ENCODE measurements around the gene MTA2.
A peak's percentile ranks its signal among the peaks of the same experiment; 100 is the strongest.
"Not testable (repeated sequence)": the region's sequence is repeated elsewhere in the genome, so short reads cannot be mapped to it uniquely, and the experiment has no call there.

Gene MTA2

DNA sequence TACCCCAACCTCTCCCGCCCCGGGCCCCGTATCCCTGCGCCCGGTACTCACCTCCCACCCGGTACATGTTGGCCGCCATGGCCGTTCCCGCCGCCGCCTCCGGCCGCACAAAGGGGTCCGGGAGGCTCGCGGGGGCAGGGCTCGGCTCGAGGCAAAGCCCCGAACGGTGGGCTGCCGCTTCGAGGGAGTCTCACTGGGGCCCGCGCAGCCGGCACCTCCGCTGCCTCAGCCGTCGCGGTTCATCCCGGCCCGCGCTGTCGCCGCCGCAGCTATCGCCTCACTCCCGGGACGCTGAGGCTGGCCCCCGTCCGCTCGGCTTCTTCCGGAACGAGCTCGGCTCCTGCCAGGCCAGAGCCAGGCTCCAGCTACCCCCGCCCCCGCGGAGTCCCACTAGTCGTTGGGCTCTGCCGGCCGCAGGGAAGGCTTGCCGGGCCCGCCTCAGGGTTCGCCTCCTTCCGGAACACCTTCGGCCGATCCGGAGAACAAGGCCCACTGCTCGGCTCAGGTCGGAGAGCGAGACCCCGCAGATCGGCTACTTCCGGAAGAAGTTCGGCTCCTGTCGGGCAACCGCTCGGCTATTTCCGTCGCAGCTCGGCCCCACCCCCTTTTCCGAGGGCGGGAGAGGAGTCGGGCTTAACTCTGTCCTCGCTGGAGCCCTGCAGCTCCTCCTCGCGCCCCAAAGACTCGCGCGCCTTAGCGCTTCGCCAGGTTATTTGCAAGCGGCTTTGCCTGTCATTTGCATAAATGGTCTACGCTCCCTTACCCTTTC, at the start of gene MTA2:
TSS of gene MTA2 (minus strand) at position 494 of the 769 bp plus-strand sequence. CDS start at position 79, 415 bp downstream.
- no peak for FAIRE-seq
- DNase-seq (ENCODE audit: insufficient read length, low spot score), result peak; percentile 88
- peak; percentile 50 for TF ChIP-seq POLR2A (IDR thresholded peaks at IDR 0.05; ENCODE audit: low read depth, low read length)

DNA sequence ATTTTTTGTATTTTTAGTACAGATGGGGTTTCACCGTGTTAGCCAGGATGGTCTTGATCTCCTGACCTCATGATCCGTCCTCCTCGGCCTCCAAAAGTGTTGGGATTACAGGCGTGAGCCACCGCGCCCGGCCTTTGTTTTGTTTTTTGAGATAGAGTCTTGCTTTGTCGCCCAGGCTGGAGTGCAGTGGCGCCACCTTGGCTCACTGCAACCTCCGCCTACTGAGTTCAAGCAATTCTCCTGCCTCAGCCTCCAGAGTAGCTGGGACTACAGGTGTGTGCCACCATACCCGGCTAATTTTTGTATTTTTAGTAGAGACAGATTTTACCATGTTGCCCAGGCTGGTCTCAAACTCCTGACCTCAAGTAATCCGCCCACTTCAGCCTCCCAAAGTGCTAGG, 48.6 kb upstream of the MTA2 start:
- FAIRE-seq; DNase-seq (ENCODE audit: insufficient read length, low spot score): not testable (repeated sequence)

DNA sequence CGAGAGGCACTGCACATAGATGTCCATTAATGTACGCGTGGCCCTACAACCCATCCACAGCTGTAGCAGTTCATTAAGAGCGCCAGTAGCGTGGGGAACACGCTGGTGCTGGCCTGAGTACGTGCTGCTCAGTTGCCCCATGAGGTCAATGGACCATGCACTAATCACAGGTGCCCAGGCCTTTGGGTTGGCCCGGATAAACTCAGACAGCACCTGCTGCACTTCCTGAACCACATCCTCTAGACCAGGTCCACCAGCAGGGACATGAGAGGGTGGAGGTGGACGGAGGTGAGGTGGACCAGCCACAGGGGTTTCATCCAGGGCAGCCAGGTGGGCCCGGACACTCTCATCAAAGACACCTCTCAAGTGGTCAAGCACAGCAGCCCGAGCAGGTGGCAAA, 47.8 kb upstream of the MTA2 start:
- no peak for TF ChIP-seq POLR2A (IDR thresholded peaks at IDR 0.05; ENCODE audit: low read depth, low read length)
- no peak for DNase-seq (ENCODE audit: insufficient read length, low spot score)
- FAIRE-seq, result no peak

DNA sequence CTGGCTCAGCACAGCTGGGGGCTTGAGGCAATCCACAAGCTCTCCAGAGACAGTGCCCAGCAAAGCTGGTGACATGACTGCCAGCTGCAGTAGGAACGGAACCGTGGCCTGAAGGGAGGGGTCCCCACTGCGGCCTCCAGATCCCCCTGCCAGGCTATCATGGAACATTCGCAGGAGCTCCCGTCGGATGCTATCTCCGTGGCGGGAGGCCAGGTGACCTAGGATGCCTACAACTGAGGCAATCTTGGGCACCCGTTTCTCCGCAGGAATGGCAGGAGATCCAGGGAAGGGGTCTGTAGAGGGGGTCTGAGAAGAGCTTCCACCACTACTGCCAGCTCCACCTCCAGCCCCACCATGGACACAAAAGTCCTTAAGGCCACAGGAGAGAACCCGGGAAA, 47.3 kb upstream of the MTA2 start:
- DNase-seq (ENCODE audit: insufficient read length, low spot score), result no peak
- TF ChIP-seq POLR2A (IDR thresholded peaks at IDR 0.05; ENCODE audit: low read depth, low read length), result no peak
- no peak for FAIRE-seq

DNA sequence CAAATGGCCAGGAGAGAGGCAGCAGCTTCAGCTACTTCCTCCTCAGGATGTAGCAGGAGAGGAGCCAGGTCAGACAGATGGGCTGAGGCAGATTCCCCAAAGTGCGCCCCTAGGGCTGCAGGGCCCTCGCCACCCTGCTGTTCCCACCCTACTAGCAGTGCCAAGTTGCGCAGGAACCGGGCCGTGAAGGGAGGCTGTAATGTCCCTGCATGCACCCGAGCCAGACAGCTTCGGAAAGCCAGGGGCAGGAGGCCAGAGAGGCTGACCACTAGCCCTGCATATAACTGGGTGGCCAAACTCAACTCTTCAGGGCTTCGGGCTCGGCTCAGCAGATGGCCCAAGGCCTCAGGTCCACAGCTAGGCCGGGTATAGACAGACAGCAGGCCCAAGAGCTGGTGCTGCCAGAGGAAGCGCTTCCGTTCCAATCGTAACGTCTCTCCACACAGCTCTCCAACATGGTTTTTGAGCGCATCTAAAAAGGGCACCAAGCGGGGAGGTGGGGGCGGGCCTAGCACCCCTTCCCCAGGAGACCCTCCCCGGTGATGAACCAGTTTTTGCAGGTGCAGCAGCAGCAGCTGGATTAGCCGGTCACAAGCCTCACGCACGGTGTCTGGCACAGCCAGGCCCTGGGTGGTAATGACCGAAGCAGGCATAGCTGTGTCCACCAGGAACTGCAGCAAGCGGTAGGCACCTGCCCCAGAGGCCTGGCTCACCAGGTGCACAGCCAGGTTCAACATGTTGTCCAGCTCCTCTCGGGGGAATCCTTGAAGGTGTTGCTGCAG, 46.7 kb upstream of the MTA2 start:
- no peak for TF ChIP-seq POLR2A (IDR thresholded peaks at IDR 0.05; ENCODE audit: low read depth, low read length)
- no peak for FAIRE-seq
- no peak for DNase-seq (ENCODE audit: insufficient read length, low spot score)

DNA sequence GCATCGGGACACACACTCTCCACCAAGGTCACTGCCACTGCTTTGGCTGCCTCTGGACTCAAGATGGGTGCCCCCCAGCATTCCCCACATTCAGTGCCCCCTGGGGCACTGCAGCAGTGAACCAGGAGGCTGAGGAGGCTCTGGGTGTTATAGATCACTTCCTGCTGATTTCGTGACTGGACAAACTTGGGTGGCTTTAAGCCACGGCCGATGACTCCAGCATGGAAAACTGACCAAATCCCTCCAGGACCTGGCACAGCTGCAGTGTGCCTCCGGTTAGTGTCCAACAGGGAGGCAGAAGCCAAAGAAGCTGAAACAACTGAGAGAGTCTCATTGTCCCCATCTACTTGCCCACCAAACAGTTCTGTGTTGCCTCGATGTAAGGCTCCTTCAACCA, 45.9 kb upstream of the MTA2 start:
- TF ChIP-seq POLR2A (IDR thresholded peaks at IDR 0.05; ENCODE audit: low read depth, low read length), result no peak
- FAIRE-seq (no peak), DNase-seq (ENCODE audit: insufficient read length, low spot score) (no peak)

DNA sequence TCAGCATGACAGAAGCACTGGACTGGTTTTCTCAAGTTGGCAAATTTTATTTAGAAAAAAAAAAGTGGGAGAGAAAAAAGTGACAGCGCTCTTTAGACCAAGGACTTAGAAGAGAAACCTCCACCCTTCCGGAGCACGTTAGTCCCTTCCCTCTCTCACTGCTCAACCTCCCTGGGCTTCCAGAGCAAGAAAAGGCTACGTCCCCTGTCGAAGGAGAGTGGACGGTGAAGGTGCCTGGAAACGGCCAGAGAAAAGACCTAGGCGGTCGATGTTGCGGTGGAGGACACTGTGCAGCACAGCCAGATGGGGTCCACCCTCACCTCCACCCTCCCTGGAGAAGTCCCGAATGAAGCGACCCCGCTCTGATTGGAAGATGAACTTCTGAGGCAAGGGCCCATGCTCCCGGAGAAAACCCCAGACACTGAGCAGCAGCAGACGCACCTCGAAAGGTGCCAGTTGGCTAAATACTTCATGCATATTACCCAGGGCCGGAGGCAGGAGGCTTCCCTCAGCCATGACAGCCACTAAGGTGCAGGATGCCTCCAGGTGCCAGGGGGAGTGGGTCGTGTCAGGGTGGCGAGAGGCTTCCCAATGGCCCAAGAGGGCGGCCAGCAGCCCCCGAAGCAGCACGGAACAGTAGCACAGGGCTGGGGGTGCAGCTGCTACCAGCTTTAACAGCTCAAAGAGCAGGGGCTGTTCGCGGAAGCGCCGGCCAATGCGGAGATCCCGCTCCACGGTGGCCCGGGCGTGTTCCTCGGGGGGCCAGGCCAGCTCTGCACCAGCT, 45.4 kb upstream of the MTA2 start:
- TF ChIP-seq POLR2A (IDR thresholded peaks at IDR 0.05; ENCODE audit: low read depth, low read length), result no peak
- FAIRE-seq (no peak), DNase-seq (ENCODE audit: insufficient read length, low spot score) (no peak)

DNA sequence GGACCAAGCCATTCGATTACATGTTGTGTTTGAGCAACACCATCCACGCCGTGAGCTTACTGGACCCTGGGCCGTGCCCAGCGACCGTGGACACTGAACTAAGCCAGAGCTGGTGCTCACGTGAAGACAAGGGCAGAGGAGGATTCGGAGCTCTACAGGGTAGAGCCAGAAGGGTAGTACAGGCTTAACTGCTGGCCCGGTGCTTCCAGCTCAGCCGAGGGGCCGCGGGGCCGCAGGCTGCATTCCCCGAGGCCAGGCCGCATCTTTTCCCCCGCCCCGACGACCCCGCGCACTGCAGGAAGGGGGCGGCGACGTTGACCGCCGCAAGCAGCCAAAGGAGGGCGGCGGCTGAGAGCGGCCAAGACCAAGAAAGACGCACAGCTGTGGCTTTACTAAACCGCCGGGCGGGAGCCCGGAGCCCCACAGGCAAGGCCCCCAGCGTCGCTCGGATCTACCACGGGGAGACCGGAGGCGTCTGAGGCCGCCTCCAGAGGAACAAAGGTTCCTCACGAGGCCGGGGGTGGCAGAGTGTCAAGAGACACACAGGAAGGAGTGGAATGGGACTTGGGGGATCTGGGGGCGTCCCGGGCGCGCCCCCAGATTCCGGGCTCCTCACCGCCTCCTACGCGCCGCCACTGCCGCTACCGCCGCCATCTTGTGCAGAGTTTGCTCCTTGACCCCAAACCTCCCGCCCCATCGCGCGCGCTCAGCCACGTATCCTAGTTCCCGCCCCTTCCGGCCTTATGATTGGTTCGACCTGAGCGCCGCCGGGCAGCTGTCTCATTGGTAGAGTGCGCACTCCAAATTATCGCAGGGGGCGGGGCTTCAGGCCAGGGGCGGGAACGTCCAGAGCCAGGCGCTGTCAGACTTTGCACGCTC, 44.5 kb upstream of the MTA2 start, which contains the start of gene GANAB:
TSS of gene GANAB (minus strand) at position 668 of the 879 bp plus-strand sequence. CDS start at position 654, 14 bp downstream.
- no peak for FAIRE-seq
- peak; percentile 90 for TF ChIP-seq POLR2A (IDR thresholded peaks at IDR 0.05; ENCODE audit: low read depth, low read length)

DNA sequence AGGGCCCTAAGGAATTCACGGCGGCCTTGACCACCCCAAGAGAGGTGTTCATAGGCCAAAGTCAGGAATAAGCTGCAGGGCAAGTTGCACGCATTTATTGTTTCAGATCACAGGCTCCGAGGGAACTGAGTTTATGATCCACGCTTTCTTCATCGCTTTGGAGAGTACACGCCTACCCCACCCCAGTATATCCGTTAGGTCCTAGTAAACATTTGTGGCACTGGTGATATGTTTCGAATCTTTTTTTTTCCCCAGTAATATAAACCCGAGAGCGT, 43.9 kb upstream of the MTA2 start:
- no peak for TF ChIP-seq POLR2A (IDR thresholded peaks at IDR 0.05; ENCODE audit: low read depth, low read length)
- DNase-seq (ENCODE audit: insufficient read length, low spot score) (no peak), FAIRE-seq (no peak)

More for the DNA sequence above, 44.5 kb upstream of the MTA2 start, which contains the start of gene GANAB:
- DNase-seq (ENCODE audit: insufficient read length, low spot score), result peak; percentile 96

DNA sequence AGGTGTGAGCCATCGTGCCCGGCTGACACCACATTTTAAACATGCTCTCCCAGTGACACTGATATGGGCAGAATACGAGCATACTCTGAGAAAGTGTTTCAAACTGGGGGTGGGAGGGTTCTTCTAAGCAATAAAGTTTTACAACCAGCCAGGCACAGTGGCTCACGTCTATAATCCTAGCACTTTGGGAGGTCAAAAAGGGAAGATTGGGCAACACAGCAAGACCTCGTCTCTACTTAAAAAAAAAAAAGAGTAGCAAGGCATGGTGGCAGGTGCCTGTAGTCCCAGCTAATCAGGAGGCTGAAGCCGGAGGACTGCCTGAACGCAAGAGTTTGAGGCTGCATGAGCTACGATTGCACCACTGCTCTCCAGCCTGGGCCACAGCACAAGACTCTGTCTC, 42.6 kb upstream of the MTA2 start:
- TF ChIP-seq POLR2A (IDR thresholded peaks at IDR 0.05; ENCODE audit: low read depth, low read length), result no peak
- no peak for DNase-seq (ENCODE audit: insufficient read length, low spot score)
- FAIRE-seq, result no peak

DNA sequence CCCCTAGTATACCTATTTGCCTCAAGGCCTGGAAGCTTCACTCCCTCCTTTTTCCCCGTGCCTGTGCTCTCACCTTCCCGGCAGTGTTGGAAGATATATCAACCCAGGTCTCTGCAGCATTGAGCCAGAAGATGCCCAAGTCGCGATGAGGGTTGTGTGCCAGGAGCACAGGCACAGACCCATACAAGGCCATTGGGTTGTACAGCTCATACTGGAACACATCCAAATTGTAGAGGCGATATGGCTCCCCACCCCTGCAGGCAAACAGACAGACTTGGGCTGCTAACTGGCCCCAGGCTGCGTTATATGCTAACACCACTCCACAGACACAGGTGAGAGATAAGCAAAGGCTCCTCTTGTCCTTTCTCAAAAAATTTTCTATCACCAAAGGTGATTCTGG, 30.8 kb upstream of the MTA2 start:
- DNase-seq (ENCODE audit: insufficient read length, low spot score), result no peak
- no peak for FAIRE-seq
- TF ChIP-seq POLR2A (IDR thresholded peaks at IDR 0.05; ENCODE audit: low read depth, low read length), result no peak

DNA sequence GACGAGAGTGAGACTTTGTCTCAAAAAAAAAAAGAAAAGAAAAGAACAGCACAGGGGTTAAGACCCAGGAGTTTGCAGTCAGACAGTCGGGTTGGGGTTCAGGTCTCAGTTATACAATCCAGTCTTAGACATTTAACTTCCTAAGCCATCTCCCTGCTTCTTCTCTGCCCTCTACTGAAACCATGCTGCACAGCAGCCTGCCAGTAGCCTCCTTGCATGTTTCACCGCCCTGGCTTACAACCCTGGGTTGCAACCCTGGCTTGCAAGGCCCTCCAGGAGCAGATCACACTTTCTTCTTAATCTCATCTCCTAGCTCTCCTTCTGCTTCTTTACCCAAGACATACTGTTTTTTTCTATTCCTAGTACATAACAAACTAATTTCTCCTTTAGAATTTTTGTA, 26.0 kb upstream of the MTA2 start:
- FAIRE-seq, result no peak
- no peak for DNase-seq (ENCODE audit: insufficient read length, low spot score)
- no peak for TF ChIP-seq POLR2A (IDR thresholded peaks at IDR 0.05; ENCODE audit: low read depth, low read length)

DNA sequence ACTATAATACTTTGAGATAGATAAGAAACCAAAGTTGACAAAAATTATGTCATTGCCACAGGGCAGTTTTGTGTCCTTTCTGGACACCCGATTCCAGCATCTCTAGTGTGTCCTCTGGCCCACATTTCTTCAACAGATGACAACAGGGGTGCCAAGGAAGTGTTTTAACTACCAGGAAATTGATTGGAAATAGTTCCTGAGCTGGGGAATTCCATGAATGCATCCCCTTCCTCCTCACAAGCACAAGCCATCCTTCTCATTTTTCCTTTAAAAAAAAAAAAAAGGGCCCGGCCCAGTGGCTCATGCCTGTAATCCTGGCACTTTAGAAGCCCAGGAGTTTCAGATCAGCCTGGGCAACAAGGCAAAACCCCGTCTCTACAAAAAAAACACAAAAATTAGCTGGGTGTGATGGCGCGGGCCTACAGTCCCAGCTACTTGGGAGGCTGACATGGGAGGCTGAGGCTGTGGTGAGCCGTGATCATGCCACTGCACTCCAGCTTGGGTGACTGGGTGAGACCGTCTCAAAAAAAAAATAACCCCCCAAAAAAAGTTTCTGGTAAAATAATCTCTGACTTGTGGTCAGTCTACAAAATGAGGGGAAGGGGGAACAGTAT, 20.9 kb upstream of the MTA2 start:
- TF ChIP-seq POLR2A (IDR thresholded peaks at IDR 0.05; ENCODE audit: low read depth, low read length), result no peak
- DNase-seq (ENCODE audit: insufficient read length, low spot score) (no peak), FAIRE-seq (no peak)
